GM18858 (cell line): Measurements from ENCODE around the gene BCORL1.

Experiments used
- ATAC-seq: cut with Tn5 transposase; IDR thresholded peaks from one replicate; pipeline ENCODE4 v1.9.1; 2021; ENCODE audit not compliant: unreplicated experiment

BCORL1 gene

GRCh38 chrX:130093271-130093670 lies 110.8 kb downstream of the BCORL1 start:
- ATAC-seq = no peak

GRCh38 chrX:130094696-130095095 lies 112.3 kb downstream of the BCORL1 start:
- ATAC-seq = no peak

- ATAC-seq = no peak
These were observed 113.0 kb downstream of the BCORL1 start for GRCh38 chrX:130095249-130096030.

GRCh38 chrX:130097507-130098209 lies 115.2 kb downstream of the BCORL1 start:
- no peak for ATAC-seq

- no peak for ATAC-seq
These were observed 115.7 kb downstream of the BCORL1 start for GRCh38 chrX:130098210-130098552.

GRCh38 chrX:130100180-130100579 lies 117.7 kb downstream of the BCORL1 start:
- ATAC-seq = no peak

DNA sequence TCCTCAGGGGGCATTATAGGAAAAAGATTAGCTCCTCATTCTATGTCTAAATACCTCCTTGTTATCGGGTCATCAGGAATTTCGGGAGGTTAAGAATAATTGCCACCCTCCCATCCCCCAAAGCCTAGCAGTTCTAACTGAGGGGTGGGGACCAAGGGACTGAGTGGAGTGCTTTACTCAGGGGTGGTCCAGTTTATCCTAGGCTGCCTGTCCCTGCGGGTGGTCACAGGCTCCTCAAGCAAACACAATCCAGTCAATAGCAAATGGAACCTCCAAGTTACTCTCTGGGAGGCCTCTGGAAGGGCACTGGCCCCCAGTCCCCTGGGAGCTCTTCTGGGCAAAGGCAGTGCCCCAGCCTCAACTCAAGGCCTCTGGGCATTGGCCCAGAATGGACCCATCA lies 121.2 kb downstream of the BCORL1 start:
- ATAC-seq = no peak

- ATAC-seq = no peak
These were observed 122.8 kb downstream of the BCORL1 start for GRCh38 chrX:130105244-130105643.

- ATAC-seq = no peak
These were observed 123.6 kb downstream of the BCORL1 start for GRCh38 chrX:130106071-130106470.
